ENCODE data around the gene SLC29A1. TPM values are rescaled to one million over a fixed set of nuclear protein-coding genes. Genes with fewer than 3 reads are reported as not detected.

Gene SLC29A1
- total RNA-seq (1 to 10 TPM; 1.3 to 8.0 (median 3.4) TPM), total RNA-seq (0.66 to 163 (median 2.4) reads per million in 29 experiments)
- total RNA-seq (2013): 1.5 TPM

DNA sequence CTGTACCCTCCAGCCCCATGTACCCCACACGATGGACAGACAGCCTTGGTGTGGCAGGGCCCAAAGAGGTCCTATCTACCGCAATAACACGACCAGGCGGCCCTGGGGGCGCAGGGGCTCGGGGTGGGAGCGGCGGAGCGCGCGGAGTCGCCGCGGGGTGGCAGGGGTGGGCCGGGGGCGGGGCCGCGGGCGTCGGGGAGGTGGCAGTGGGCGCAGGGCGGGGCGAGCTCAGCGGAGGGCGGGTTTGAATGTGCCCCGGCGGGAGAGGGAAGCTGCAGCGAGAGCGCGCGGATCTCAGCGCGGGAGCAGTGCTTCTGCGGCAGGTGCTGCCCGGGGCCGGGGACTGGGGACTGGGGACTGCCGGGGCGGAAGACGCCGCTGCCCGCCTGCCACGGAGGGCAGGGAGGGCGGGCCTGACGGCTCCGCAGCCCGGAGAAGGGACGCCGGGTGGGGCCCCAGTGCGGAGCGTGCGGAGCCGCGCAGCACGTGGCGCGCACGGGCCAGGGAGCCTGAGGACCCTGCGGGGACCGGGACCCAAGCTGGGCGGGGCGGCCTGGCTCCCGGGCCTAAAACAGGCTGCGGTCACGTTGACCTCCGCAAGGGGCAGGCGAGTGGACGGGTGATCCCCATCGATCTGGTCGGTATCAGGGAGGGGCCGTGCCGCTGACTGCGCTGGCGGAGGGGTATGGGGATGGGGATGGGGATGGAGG, at the start of gene SLC29A1:
TSS of gene SLC29A1 (plus strand) at position 277 of the 710 bp plus-strand sequence. CDS start 3,719 bp downstream, outside the sequence.
- CTCF ChIA-PET: interaction anchor here (0.5 to 2.3 kb wide), 13 partner anchors 11 to 165 kb away, joined by 3 to 15 read pairs (median 4); partner anchors contain the start of genes HSP90AB1 (in 1 of the 2) and SLC35B2 (in 1 of the 2)
- Histone ChIP-seq H3K9me3 (no peaks in the 10 kb centered on the region), H3K36me3 (ENCODE audit: control insufficient read depth in 2 of 2, extremely low read depth in 1 of 2, insufficient read depth in 1 of 2, low read length in 1 of 2) (no peaks in the 10 kb centered on the region), H3K27ac (ENCODE audit: low read length) (no peak within 1 kb of the TSS), H3K4me1 (ENCODE audit: control insufficient read depth in 1 of 2, extremely low read depth in 1 of 2, insufficient read depth in 2 of 2, low read length in 2 of 2) (peaks cover 9 to 40% of the 10 kb centered on the region in 2 experiments), H3K27me3 (replicated peaks in 1 of 2; ENCODE audit: control insufficient read depth in 2 of 2, extremely low read depth in 1 of 2, insufficient read depth in 2 of 2, low read length in 1 of 2) (peaks cover 0 to 31% of the 10 kb centered on the region in 2 experiments), H3K4me3 (ENCODE audit: control insufficient read depth in 1 of 2, extremely low read depth in 1 of 2, low read length in 1 of 2) (peak within 1 kb of the TSS; percentile 53 to 69)
- POLR2A ChIA-PET: interaction anchor here in 1 of 2 donors (0.6 kb wide), 1 partner anchor 31 kb away, joined by 4 read pairs; no protein-coding TSS in a partner anchor
- H3K4me1 Mint-ChIP-seq: peaks cover 21 to 38% (median 25%) of the 10 kb centered on the region in 3 donors
- WGBS (ENCODE audit: insufficient coverage): under 1% methylated on average over 47 of the region's 73 CpGs
- peaks cover 0 to 7% of the 10 kb centered on the region in 2 donors for H3K27me3 Mint-ChIP-seq
- no peaks in the 10 kb centered on the region for H3K9me3 Mint-ChIP-seq
- ATAC-seq (replicated peaks in 1 of 4) (peak; percentile 83 to 90 (median 87)), DNase-seq (peak; percentile 68 to 89 (median 81))
- H3K4me3 Mint-ChIP-seq: peak within 1 kb of the TSS; percentile 75 to 88 (median 79)
- peak within 1 kb of the TSS; percentile 39 to 57 for H3K27ac Mint-ChIP-seq
- H3K36me3 Mint-ChIP-seq: no peaks in the 10 kb centered on the region

- 95% methylated on average over 4 of the region's 15 CpGs for WGBS (ENCODE audit: insufficient coverage)
- peak overlapping the region in 1 of 3 donors; percentile 55 for H3K4me3 Mint-ChIP-seq
Measured at GRCh38 chr6:44176130-44176761, 47.1 kb upstream of the SLC29A1 start.

DNA sequence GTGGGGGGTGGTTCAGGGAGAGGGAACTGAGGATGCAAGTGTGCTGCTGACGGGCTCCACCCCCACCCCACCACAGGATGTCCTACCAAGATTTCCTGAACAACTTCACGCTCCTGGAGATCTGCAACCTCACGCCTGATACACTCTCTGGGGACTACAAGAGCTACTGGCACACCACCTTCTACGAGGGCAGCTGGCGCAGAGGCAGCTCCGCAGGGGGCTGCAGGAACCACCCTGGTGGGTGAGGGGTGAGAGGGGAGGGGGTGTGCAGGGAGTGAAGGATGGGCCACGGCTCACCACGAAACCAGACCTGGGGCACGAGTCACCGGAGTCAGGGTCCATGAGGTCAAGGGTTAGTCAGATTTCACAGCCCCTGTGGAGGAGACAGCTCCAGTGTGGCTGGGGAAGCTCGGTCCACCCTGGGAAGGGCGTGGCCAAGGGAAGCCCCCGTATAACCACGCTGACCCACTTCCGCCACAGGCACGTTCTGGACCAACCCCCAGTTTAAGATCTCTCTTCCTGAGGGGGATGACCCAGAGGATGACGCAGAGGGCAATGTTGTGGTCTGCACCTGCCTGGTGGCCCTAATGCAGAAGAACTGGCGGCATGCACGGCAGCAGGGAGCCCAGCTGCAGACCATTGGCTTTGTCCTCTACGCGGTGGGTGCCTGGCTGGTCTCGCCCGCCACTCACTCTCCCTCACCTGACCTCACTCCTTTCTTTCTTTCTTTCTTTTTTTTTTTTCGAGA, 46.5 kb upstream of the SLC29A1 start:
- ChIA-PET POLR2A (interaction anchor here in 1 of 2 donors (0.9 kb wide), 1 partner anchor 167 kb away, joined by 5 read pairs; no protein-coding TSS in a partner anchor), CTCF (interaction anchor here (0.6 to 0.8 kb wide), 4 partner anchors 18 to 280 kb away, joined by 3 to 4 read pairs (median 4); no protein-coding TSS in a partner anchor)
- Histone ChIP-seq H3K27ac (ENCODE audit: low read length) (no peak overlapping the region), H3K36me3 (ENCODE audit: control insufficient read depth in 2 of 2, extremely low read depth in 1 of 2, insufficient read depth in 1 of 2, low read length in 1 of 2) (no peaks in the 10 kb centered on the region), H3K4me3 (ENCODE audit: control insufficient read depth in 1 of 2, extremely low read depth in 1 of 2, low read length in 1 of 2) (no peak overlapping the region), H3K27me3 (replicated peaks in 1 of 2; ENCODE audit: control insufficient read depth in 2 of 2, extremely low read depth in 1 of 2, insufficient read depth in 2 of 2, low read length in 1 of 2) (peaks cover 0 to 25% of the 10 kb centered on the region in 2 experiments), H3K4me1 (ENCODE audit: control insufficient read depth in 1 of 2, extremely low read depth in 1 of 2, insufficient read depth in 2 of 2, low read length in 2 of 2) (peaks cover 0 to 17% of the 10 kb centered on the region in 2 experiments), H3K9me3 (no peaks in the 10 kb centered on the region)
- peaks cover 0 to 3% of the 10 kb centered on the region in 2 donors for H3K27me3 Mint-ChIP-seq
- DNase-seq (peak in 26 of 35 experiments; percentile 6 to 53 (median 28)), ATAC-seq (replicated peaks in 1 of 4) (peak in 3 of 4 experiments; percentile 28 to 69 (median 49))
- H3K36me3 Mint-ChIP-seq: no peaks in the 10 kb centered on the region
- H3K27ac Mint-ChIP-seq: peak overlapping the region in 1 of 2 donors; percentile 22
- 30% methylated on average over 15 of the region's 24 CpGs for WGBS (ENCODE audit: insufficient coverage)
- peaks cover 6 to 23% (median 9%) of the 10 kb centered on the region in 3 donors for H3K4me1 Mint-ChIP-seq
- H3K4me3 Mint-ChIP-seq: peak overlapping the region in 1 of 3 donors; percentile 55
- H3K9me3 Mint-ChIP-seq: no peaks in the 10 kb centered on the region

More at GRCh38 chr6:44176130-44176761, 47.1 kb upstream of the SLC29A1 start:
- Mint-ChIP-seq H3K27ac (no peak overlapping the region), H3K9me3 (no peaks in the 10 kb centered on the region), H3K36me3 (no peaks in the 10 kb centered on the region), H3K27me3 (peaks cover 0 to 5% of the 10 kb centered on the region in 2 donors), H3K4me1 (peaks cover 6 to 25% (median 9%) of the 10 kb centered on the region in 3 donors)
- DNase-seq (no peak), ATAC-seq (replicated peaks in 1 of 4) (no peak)
- POLR2A ChIA-PET: interaction anchor here in 1 of 2 donors (0.9 kb wide), 1 partner anchor 168 kb away, joined by 5 read pairs; no protein-coding TSS in a partner anchor
- CTCF ChIA-PET: interaction anchor here (0.6 to 0.8 kb wide), 3 partner anchors 80 to 281 kb away, joined by 3 to 4 read pairs (median 4); no protein-coding TSS in a partner anchor
- Histone ChIP-seq H3K9me3 (no peaks in the 10 kb centered on the region), H3K36me3 (ENCODE audit: control insufficient read depth in 2 of 2, extremely low read depth in 1 of 2, insufficient read depth in 1 of 2, low read length in 1 of 2) (no peaks in the 10 kb centered on the region), H3K4me1 (ENCODE audit: control insufficient read depth in 1 of 2, extremely low read depth in 1 of 2, insufficient read depth in 2 of 2, low read length in 2 of 2) (peaks cover 0 to 17% of the 10 kb centered on the region in 2 experiments), H3K4me3 (ENCODE audit: control insufficient read depth in 1 of 2, extremely low read depth in 1 of 2, low read length in 1 of 2) (no peak overlapping the region), H3K27ac (ENCODE audit: low read length) (no peak overlapping the region), H3K27me3 (replicated peaks in 1 of 2; ENCODE audit: control insufficient read depth in 2 of 2, extremely low read depth in 1 of 2, insufficient read depth in 2 of 2, low read length in 1 of 2) (peaks cover 0 to 26% of the 10 kb centered on the region in 2 experiments)

DNA sequence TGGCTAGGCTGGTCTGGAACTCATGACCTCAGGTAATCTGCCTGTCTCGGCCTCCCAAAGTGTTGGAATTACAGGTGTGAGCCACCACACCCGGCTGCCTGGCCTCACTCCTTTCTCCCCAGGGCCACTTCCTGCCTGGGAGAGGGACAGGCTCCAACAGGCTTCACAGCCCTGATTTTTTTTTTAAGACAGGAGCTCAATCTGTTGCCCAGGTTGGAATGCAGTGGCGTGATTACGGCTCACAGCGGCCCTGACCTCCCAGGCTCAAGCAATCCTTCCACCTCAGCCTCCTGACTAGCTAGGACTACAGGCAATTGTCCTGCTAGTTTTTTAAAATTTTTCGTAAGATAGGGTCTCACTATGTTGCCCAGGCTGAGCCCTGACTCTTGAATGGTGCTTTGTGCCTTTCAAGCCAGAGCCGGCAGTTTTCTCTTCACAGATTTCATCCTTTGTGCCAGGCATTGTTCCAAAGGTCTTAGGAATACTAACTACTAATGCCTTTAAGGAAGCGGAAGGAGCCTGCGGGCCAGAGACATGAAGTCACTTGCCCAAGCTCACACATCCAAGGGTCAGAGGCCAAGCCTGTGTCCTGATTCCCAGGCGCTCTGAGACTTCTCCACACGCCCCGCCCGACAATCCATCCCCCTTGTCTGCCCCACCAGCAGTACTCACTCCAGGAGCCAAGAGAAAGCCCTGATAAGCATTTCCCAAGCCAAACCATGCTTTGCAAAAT, 45.5 kb upstream of the SLC29A1 start:
- POLR2A ChIA-PET: no interaction called here
- ATAC-seq (replicated peaks in 1 of 4): no peak

GRCh38 chr6:44178424-44179071, 44.8 kb upstream of the SLC29A1 start:
- peaks cover 0 to 12% of the 10 kb centered on the region in 2 experiments for H3K4me1 ChIP-seq (ENCODE audit: control insufficient read depth in 1 of 2, extremely low read depth in 1 of 2, insufficient read depth in 2 of 2, low read length in 2 of 2)
- H3K9me3 ChIP-seq: no peaks in the 10 kb centered on the region
- peaks cover 0 to 16% of the 10 kb centered on the region in 2 experiments for H3K27me3 ChIP-seq (replicated peaks in 1 of 2; ENCODE audit: control insufficient read depth in 2 of 2, extremely low read depth in 1 of 2, insufficient read depth in 2 of 2, low read length in 1 of 2)
- H3K36me3 Mint-ChIP-seq: no peaks in the 10 kb centered on the region
- no peak overlapping the region for H3K27ac ChIP-seq (ENCODE audit: low read length)
- no peak overlapping the region for H3K27ac Mint-ChIP-seq
- no peak overlapping the region for H3K4me3 ChIP-seq (ENCODE audit: control insufficient read depth in 1 of 2, extremely low read depth in 1 of 2, low read length in 1 of 2)
- ATAC-seq (replicated peaks in 1 of 4) (no peak), DNase-seq (no peak)
- no peaks in the 10 kb centered on the region for H3K9me3 Mint-ChIP-seq
- peaks cover 6 to 16% (median 7%) of the 10 kb centered on the region in 3 donors for H3K4me1 Mint-ChIP-seq
- H3K36me3 ChIP-seq (ENCODE audit: control insufficient read depth in 2 of 2, extremely low read depth in 1 of 2, insufficient read depth in 1 of 2, low read length in 1 of 2): no peaks in the 10 kb centered on the region
- CTCF ChIA-PET: interaction anchor here in 1 of 2 donors (0.7 kb wide), 1 partner anchor 159 kb away, joined by 7 read pairs; no protein-coding TSS in a partner anchor
- 83% methylated on average over 7 of the region's 9 CpGs for WGBS (ENCODE audit: insufficient coverage)
- peaks cover 0 to 3% of the 10 kb centered on the region in 2 donors for H3K27me3 Mint-ChIP-seq
- POLR2A ChIA-PET: interaction anchor here in 1 of 2 donors (0.7 kb wide), 1 partner anchor 662 kb away, joined by 3 read pairs; no protein-coding TSS in a partner anchor
- no peak overlapping the region for H3K4me3 Mint-ChIP-seq

More for the DNA sequence above, 45.5 kb upstream of the SLC29A1 start:
- Histone ChIP-seq H3K9me3 (no peaks in the 10 kb centered on the region), H3K27ac (ENCODE audit: low read length) (no peak overlapping the region), H3K36me3 (ENCODE audit: control insufficient read depth in 2 of 2, extremely low read depth in 1 of 2, insufficient read depth in 1 of 2, low read length in 1 of 2) (no peaks in the 10 kb centered on the region), H3K4me1 (ENCODE audit: control insufficient read depth in 1 of 2, extremely low read depth in 1 of 2, insufficient read depth in 2 of 2, low read length in 2 of 2) (peaks cover 0 to 13% of the 10 kb centered on the region in 2 experiments), H3K4me3 (ENCODE audit: control insufficient read depth in 1 of 2, extremely low read depth in 1 of 2, low read length in 1 of 2) (no peak overlapping the region), H3K27me3 (replicated peaks in 1 of 2; ENCODE audit: control insufficient read depth in 2 of 2, extremely low read depth in 1 of 2, insufficient read depth in 2 of 2, low read length in 1 of 2) (peaks cover 0 to 18% of the 10 kb centered on the region in 2 experiments)
- Mint-ChIP-seq H3K4me1 (peaks cover 6 to 16% (median 7%) of the 10 kb centered on the region in 3 donors), H3K9me3 (no peaks in the 10 kb centered on the region), H3K27ac (no peak overlapping the region), H3K27me3 (peaks cover 0 to 3% of the 10 kb centered on the region in 2 donors), H3K36me3 (no peaks in the 10 kb centered on the region), H3K4me3 (peak overlapping the region in 1 of 3 donors; percentile 46)
- no peak for DNase-seq
- CTCF ChIA-PET: interaction anchor here (0.5 to 0.7 kb wide), 2 partner anchors 17 to 142 kb away, joined by 3 read pairs; no protein-coding TSS in a partner anchor
- 99% methylated on average over 10 of the region's 13 CpGs for WGBS (ENCODE audit: insufficient coverage)
